Retina (tissue), 1 donor: ENCODE data around the gene GPI.
A peak's percentile ranks its signal among the peaks of the same experiment; 100 is the strongest.
"Not testable (repeated sequence)": the region's sequence is repeated elsewhere in the genome, so short reads cannot be mapped to it uniquely, and the experiment has no call there.

Experiments used
- DNase-seq: peaks from one replicate; pipeline ENCODE4 v3.0.0-alpha.2; 2016

GPI gene

DNA sequence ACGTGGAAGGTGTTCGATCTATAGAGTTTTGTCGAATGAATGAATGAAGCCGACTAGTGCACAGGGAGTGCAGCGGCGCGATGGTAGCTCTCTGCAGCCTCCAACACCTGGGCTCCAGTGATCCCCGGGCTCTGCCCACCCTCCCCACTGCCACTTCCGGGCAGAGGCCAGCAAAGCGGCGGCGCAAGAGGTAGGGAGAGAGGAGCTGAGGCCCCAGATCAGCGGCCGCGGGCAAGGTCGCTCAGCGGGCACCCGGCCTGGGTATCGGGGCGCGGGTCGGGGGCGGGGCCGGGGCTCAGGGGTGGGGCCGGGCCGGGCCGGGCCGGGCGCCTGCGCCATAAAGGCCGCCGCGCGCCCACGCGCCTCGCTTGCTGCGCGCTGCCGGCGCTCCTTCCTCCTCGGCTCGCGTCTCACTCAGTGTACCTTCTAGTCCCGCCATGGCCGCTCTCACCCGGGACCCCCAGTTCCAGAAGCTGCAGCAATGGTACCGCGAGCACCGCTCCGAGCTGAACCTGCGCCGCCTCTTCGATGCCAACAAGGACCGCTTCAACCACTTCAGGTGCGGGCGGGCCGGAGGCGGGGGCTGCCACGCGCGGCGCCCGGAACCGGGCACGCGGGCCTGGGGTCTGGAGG, at the start of gene GPI:
GPI (plus strand) TSS at position 367 of the 633 bp plus-strand sequence; CDS start at position 438, 71 bp downstream.
- peak; percentile 75 for DNase-seq

DNA sequence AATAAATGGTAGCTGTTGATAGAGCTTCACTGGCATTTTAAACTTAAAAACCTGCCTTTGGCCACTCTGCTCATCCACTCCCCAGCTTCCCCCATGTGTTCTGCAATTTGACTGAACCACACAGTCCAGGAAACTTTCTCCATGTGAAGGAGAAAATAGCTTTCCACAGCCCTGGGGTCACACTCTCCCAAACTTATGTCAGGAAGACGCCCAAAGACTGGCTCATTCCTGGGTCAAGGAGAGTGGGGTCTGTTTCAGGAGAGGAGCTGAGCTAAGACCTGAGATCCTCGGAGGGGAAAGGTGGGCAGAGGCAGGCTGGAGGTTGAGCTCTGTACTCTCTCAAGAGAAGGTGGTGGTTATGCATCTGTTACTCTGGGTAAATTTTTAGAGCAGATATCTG, 48.7 kb upstream of the GPI start:
- no peak for DNase-seq

DNA sequence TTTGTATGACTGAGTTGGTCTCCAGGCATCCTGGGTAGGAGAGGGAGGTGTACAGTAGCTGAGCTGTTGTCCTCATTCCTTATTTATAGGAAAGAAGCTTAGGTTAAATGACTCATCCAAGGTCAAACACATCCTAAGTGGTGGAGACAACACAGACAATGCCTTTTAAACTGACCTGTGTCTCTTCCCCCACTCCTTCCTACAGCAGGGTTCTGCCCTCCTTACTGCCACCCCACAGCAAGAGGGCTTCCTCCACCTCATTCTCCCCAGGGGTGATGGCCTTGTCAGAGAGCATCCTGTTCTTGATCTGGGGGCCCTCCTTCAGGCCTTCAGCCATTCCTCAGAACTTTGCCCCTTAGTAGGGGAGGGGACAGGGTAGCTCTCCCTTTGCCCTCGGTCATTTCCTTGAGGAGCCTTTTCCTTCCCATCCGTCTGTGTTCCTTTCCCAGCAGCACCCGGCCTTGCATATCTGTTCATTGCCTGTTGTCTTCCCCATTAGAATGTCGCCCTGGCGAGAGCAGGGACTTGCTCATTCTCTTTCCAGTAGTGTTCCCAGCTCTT, 48.2 kb upstream of the GPI start:
- no peak for DNase-seq

DNA sequence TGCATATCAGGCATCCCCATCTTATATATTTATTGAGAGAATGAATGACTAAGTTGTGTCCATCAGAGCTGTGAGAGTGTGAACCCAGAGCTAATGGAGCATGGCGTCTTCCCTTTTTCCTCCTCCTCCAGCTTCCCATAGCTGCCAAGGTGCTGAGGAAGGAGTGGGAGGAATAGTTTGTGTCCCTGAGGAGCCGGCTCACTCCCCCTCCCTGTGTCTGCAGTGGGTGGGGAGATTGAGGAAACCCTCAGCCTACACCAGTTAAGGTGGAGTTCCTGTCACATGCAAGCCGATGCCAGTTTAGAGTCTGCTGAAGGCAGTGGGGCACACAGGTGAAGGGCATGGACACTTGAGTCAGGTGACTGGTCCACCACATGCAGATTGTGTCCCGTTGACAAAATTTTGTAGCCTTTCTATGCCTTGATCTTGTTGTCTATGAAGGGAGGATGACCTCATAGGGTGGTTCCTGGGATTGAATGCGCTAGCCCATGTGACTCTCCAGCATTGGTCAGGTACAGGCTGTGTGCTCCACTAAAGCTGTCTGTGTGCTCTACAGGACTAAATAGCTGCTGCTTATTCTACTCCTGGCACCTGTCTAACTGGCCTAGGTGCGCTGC, 47.6 kb upstream of the GPI start:
- DNase-seq, result no peak

DNA sequence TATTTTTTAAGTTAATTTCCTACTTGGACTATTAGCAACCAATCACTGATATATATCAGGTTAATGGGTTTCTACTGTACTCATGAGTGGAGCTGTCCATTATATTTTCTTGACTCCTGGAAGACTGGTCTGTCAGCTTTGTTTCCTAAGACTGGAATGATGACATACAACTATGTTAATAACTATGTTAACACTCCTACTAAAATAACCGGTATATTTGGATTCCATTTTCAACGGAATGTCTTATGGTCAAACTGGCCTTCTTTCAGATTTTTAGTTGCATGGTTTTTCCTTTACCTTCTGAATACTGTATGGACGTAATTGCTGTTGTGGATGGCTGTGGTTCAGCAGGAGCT, 45.8 kb upstream of the GPI start:
- no peak for DNase-seq

DNA sequence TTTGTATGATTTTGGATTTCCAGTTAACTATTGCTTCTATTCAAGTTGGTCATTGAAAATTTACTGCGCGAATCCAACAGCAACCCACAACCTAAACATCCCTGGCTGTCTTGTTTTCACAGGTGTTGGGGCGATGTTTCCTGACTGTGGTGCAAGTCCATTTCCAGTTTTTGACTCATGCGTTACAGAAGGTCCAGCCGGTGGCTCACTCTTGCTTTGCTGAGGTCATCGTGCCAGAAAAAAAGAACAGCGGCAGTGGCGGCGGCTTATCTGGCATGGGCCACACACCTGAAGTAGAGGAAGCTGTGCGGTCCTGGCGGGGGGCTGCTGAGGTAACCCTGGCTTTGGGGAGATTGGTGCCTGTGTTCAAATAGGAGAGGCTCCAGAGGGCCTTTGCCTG, 45.2 kb upstream of the GPI start:
- no peak for DNase-seq

DNA sequence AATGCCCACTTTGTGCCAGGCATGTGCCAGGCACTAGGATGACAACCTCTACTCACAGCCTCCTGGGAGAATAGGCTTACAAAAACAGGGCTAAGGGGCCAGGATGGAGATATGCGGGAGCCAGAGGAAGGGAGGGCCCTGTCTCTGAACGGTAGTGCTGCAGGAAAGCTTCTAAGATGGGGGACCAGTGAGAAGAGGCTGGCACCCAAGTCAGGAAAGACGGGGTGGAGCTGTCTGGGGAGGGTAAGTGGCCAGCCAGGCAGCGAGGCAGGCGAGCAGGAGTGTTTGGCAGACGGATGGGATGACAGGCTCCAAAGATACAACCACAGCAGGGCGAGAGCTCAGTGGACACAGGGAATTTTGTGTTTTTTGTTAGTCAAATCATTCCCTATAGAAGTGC, 44.7 kb upstream of the GPI start:
- DNase-seq, result no peak

DNA sequence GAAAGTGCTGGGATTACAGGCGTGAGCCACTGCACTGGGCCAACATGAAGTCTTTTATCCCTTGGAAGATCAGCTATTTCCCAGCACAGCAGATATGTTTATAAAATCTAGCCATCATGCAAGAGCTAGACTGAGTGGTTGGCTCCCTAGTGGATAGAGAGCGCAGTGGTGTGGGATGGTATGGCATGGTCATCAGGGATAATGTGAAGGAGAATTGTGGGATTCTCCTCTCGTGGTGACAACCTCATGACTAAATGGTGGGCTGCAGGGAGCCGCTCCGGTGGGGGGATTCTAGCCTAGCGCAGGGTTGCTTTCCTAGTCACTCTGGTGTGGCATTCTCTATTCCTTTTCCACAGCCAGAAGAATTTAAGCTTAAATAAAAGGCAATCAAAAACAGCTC, 43.3 kb upstream of the GPI start:
- no peak for DNase-seq

DNA sequence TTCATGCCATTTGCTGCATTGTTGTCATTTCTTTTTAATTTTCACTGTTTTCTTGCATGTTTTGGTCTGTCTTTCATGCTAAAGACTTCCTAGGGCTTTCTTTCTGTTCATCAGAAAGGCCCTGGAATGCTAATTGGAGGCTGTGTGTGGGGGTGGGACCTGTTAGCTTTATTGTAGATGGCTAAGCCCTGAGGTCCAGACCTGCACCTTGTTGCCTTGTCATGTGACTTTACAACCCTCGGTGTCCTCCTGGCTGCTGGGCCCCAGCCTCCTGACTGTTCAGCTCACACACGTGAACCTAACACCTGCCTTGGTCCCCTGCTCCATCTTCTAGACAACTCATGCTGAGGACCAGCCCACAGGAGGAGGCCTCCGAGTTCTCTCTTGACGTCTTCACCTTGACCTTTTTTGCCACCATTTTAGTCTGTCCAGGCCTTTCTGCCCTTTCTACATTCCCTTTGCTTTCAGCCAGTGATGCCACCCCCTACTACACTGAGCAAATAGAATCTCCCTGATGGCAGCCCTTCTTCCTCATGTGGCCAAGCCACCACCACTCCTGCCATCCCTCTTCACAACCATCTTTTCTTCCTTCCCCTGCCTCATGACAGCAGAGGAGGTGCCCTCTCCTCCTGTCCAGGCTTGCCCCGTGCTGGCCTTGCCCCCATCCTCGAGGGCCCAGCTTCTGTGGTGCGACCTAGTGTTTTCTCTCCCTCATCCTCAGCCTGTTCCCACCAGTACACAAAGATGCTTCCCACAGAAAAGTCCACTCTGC, 41.4 kb upstream of the GPI start:
- DNase-seq, result no peak

DNA sequence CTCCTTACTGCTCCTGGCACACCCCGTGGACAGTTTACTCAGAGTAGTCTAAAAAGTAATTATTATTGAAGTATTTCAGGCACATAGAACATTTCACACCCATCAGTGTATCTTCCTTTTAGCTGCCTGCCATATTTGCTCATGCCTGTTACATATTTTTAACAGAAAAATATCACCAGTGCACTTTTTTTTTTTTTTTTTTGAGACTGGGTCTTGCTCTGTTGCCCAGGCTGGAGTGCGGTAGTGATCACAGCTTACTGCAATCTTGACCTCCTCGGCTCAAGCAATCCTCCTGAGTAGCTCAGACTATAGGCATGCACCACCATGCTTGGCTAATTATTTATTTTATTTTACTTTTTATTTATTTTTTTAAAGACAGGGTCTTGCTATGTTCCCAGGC, 40.7 kb upstream of the GPI start:
- no peak for DNase-seq

DNA sequence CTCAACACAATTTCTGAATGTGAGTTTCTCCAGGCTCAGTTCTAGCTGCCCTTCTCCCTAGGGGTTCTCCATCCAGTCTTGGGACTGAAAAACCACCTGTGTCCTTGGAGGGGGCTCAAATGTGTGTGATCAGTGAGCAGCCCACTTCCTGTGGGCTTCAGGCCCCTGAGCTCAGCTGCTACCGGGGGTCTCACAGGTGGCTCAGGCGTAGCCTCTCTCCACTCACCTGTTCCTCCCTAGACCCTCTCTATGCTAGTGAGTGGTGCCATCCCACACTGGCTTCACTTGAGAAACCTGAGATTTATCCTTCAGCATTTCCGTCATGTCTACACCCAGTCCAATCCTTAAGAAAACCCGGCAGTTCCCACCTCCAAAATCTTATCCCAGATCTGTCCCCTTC, 39.8 kb upstream of the GPI start:
- no peak for DNase-seq

DNA sequence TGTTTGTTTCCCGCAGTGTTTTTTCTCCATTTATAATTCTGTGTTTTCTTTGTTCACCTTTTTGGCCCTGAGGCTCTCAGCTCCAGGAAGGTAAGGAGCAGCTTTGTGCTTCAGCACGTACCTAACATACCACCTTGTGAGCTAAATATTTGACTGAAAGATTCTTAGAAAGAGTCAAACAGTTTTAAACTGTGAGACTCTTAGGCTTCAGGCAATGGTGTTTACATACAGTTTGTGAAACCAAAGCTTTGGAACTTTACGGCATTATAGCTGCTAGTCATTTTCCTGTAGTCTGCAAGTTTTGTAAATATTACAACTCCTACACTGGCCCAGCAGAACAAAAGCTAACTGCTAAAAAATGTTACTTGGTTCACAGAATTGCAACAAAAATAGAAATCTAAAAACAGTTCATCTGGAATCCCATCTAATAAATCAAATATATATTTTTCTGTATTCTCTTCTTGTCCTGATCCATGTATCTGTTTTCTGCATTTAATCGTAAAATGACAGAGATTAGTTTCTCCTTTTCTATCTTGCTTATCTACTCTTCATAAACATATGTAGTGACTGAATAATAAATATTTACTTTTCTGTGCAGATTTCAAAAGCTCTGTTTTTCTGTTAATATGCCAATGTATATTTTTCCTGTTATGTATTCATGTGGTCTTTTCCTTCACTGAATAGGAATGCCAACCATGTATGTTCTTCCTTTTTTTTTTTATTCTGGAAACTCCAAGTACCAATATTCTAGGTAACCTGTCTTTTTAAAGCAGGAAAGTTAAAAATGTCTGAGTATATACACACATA, 38.8 kb upstream of the GPI start:
- DNase-seq, result no peak

DNA sequence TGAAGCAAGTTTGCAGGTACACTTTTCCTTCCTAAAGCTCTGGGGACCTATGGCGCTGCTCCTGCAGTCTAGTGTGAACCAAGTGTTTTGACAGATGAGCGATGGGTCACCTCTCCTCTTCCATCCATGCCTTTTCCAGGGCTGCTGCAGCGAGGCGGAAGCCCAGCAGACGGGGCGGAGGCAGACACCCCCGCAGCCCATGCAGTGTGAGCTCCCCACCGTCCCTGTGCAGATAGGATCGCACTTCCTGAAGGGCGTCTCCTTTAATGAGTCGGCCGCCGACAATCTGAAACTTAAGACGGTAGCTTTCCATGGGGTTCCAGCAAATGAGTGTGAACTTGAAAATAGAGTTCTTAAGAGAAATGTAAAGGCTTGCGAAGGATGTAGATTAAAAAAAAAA, 37.1 kb upstream of the GPI start:
- DNase-seq, result no peak

DNA sequence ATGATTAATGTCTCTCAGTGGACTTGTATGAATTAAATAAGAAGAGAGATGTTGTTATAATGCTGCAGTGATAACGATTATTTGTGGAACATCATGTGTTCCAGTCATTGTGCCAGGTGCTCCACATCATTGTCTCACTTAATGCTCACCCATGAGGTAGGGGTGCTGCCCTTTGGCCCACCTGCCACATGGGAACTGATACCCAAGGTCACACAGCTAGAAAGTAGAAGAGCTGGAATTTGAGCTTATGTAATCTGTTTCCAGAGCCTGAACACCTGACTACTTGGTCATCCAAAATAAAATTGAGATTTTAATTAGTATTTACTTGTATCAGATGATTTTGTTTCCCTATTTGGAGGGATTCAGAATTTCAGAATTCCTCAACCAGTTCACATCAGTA, 36.0 kb upstream of the GPI start:
- no peak for DNase-seq

DNA sequence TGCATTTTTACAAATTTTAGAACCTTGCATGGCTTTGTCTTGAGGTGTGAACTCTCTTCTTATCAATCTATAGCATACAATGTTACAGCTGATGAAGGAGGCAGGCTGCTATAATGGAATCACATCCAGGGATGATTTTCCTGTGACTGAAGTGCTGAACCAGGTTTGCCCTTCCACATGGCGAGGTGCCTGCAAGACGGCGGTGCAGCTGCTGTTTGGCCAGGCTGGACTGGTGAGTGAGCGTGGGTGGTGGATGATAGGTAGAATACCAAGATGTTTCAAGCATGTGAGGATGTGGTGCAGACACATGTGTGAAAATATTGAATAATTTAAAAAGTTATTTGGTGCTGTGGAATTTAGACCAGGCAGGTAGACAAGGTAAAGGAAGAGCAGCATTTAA, 34.9 kb upstream of the GPI start:
- DNase-seq, result no peak

DNA sequence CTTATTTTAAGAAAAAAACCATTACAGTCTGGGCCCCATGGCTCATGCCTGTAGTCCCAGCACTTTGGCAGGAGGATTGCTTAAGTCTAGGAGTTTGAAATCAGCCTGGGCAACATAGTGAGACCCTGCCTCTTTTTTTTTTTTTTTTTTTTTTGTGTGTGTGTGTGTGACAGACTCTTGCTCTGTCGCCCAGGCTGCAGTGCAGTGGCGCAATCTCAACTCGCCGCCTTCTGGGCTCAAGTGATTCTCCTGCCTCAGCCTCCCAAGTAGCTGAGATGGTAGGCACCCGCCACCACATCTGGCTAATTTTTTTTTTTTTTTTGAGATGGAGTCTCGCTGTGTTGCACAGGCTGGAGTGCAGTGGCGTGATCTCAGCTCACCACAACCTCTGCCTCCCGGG, 34.4 kb upstream of the GPI start:
- DNase-seq, result not testable (repeated sequence)

DNA sequence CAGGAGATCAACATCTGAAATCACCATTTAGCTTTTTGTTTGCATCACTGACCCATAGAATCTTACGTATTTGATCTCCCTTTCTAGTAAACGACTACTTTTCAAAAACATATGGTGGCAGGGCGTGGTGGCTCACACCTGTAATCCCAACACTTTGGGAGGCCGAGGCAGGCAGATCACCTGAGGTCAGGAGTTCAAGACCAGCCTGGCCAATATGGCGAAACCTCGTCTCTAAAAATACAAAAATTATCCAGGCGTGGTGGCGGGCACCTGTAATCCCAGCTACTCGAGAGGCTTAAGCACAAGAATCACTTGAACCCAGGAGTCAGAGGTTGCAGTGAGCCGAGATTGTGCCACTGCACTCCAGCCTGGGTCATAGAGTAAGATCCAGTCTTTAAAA, 33.4 kb upstream of the GPI start:
- not testable (repeated sequence) for DNase-seq

DNA sequence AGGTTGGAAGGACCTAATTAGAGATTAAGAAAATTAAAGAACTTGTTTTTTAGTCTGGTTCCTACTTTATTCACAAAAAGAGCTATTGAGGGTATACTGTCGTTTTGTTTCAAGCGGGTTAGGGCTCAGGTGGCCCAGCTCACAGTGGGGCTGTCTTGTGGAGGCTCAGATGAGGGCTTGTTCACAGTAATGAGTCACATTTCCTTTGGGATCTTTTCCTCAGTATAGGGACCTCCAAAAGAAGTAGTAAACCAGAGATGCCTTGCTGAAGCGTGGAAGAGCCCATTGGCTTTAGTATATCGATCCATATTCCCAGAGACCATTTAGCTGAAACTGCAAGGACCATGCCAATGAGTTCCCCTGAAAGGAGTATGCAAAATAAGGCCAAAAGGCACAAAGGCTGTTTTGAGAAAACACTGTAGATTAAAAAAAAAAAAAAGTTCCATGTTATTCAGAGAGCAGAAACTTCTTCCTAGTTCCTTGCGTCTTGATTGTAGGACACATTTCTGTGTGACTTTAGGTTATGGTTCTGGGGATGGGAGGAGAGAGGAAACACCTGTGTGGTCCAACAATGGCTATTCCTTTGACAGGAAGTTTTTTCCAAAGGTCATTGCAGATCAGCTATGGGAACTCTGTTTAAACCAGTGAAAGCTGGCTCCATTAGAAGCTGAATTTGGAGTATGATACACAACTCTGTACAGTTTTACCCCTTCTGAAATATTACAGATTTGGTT, 32.8 kb upstream of the GPI start:
- no peak for DNase-seq

DNA sequence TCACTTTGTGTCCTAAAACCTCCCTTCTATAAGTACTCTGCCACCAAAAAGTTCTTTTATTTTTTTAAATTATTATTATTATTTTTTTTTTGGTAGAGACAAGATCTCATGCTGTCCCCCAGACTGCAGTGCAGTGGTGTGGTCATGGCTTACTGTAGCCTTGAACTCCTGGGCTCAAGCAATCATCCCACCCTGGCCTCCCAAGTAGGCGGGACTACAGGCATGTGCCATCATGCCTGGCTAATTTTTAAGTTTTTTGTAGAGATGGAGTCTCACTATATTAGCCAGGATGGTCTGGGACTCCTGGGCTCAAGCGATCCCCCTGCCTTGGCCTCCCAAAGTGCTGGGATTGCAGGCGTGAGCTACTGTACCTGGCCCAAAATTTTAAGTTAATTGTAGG, 29.1 kb upstream of the GPI start:
- DNase-seq, result no peak

DNA sequence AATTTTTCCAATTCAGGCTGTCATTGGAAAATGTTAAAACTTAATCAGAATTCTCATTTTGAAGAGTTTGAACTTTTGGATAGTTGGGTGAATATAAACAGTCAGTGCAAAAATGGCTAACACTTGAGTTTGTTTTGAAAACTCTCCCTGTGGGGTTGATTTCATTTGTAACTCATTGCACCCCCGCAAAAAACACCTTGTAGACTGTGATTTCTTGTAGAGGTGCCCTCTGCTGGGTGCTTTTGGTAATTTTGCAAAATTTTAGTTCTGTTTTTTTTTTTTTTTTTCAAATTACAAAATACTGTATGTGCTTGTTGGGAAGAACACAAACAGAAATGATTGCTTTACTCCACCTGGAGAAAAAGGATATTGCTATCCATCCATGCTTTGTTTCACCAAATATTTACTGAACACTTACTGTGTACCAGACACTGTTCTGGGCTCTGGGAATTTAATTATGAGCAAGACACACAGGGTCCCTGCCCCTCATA, 28.2 kb upstream of the GPI start:
- DNase-seq, result no peak

DNA sequence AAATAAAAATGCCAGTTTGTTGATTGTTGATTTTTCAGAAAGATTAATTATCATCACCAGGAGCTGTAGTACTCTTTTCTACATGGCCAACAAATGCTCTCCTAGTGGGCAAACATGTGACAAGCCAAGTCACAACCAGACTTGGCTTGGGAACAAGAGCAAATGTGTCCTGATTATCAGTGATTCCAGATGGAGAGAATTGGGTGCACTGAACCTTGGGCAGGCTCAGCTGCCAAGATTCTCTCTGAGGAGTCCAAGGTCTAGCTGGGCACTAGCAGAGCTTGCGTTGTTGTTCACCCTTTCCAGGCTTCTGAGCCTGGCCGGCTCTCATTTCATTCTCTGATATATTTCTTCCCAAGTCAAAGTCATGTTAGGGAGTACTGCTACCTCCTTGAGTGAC, 27.3 kb upstream of the GPI start:
- DNase-seq, result no peak

DNA sequence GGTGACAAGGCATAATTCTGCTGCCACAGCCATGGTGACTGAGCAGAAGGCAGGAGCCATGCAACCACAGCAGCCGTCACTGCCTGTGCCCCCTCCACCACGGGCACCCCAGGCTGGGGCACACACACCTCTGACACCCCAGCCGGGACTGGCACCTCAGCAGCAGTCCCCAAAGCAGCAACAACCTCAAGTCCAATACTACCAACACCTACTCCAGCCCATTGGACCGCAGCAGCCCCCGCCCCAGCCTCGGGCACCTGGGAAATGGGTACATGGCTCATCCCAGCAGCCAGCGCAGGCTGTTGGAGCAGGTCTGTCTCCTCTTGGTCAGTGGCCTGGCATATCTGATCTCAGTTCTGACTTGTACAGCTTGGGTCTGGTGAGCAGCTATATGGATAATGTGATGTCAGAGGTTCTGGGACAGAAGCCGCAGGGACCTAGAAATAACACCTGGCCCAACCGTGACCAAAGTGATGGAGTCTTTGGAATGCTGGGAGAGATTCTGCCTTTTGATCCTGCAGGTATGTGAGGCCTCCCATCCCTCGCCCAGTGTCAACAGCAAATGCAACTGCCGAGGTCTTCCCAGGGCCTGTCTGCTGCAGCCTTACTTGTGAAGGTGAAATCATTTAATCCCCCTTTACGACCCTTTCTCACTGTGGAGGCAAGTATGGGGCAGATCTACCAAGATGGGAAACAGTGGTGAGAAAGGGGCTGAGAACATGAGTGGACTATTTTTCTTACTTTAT, 22.9 kb upstream of the GPI start:
- DNase-seq, result no peak
